ENCODE results near the gene EREG. TPM values are rescaled to one million over a fixed set of nuclear protein-coding genes. Genes with fewer than 3 reads are reported as not detected.

Gene EREG
- total and polyA plus RNA-seq, 2 donors (not counting 1 experiment from before 2014, with no cell fraction given): 0.33 TPM; not detected in 1

- no peaks in the 10 kb centered on the region for H3K27me3 ChIP-seq (replicated peaks in 1 of 4; ENCODE audit: control extremely low read depth in 1 of 4, control insufficient read depth in 3 of 4, insufficient read depth in 4 of 4, low read length in 3 of 4)
- H3K4me2 ChIP-seq (replicated peaks; ENCODE audit: low read depth, low read length, poor library complexity, severe bottlenecking): no peak overlapping the region
- H3K27ac ChIP-seq (ENCODE audit: low read length in 2 of 2): no peak overlapping the region
- WGBS (ENCODE audit: insufficient coverage): 50% methylated on average over 2 of the region's 5 CpGs
- no peaks in the 10 kb centered on the region for H3K4me1 ChIP-seq (ENCODE audit: control insufficient read depth in 2 of 2, insufficient read depth in 2 of 2, low read length in 2 of 2)
- no peak for TF ChIP-seq EZH2 (IDR thresholded peaks at IDR 0.05; ENCODE audit: borderline replicate concordance, insufficient read depth, low read depth, low read length, poor library complexity, severe bottlenecking)
- TF ChIP-seq CTCF (IDR thresholded peaks at IDR 0.05): no peak
- peaks cover 7% of the 10 kb centered on the region for H3K4me1 Mint-ChIP-seq
- no peaks in the 10 kb centered on the region for H4K20me1 ChIP-seq (ENCODE audit: control insufficient read depth, insufficient read depth, low read length, poor library complexity, severe bottlenecking)
- no peak overlapping the region for H3K27ac Mint-ChIP-seq
- no peak overlapping the region for H3K4me3 ChIP-seq (ENCODE audit: control extremely low read depth in 1 of 5, extremely low read depth in 1 of 5, insufficient read depth in 1 of 5, low read depth in 2 of 5, low read length in 4 of 5)
- H3K36me3 ChIP-seq (replicated peaks in 1 of 2; ENCODE audit: control extremely low read depth in 1 of 2, control insufficient read depth in 1 of 2, extremely low read depth in 1 of 2, insufficient read depth in 2 of 2, low read length in 1 of 2): no peaks in the 10 kb centered on the region
- no peak overlapping the region for H3K4me3 Mint-ChIP-seq
- intact Hi-C loops (cut with micrococcal nuclease): no loop called here
- no peaks in the 10 kb centered on the region for H3K9me3 Mint-ChIP-seq (ENCODE audit: insufficient read depth)
- ChIA-PET POLR2A (no interaction called here), CTCF (no interaction called here)
- no peak overlapping the region for H3K9ac ChIP-seq (ENCODE audit: low read length)
- H3K27me3 Mint-ChIP-seq: peaks cover 5% of the 10 kb centered on the region
- no peaks in the 10 kb centered on the region for H3K9me3 ChIP-seq (ENCODE audit: control extremely low read depth in 1 of 3, control insufficient read depth in 2 of 3, insufficient read depth in 1 of 3, low read length in 2 of 3)
- ATAC-seq (ENCODE audit: low read depth) (no peak), DNase-seq (peak; percentile 13)
- no peaks in the 10 kb centered on the region for H3K79me2 ChIP-seq (ENCODE audit: control insufficient read depth, insufficient read depth, low read length)
- no peak overlapping the region for H2AFZ ChIP-seq (ENCODE audit: insufficient read depth, low read depth, low read length, poor library complexity, severe bottlenecking)
These were observed 29.5 kb upstream of the EREG start for GRCh38 chr4:74335341-74336021.

- intact Hi-C loops (cut with micrococcal nuclease): no loop called here
- Histone ChIP-seq H3K4me3 (ENCODE audit: control extremely low read depth in 1 of 5, extremely low read depth in 1 of 5, insufficient read depth in 1 of 5, low read depth in 2 of 5, low read length in 4 of 5) (no peak overlapping the region), H3K4me1 (ENCODE audit: control insufficient read depth in 2 of 2, insufficient read depth in 2 of 2, low read length in 2 of 2) (no peaks in the 10 kb centered on the region), H3K4me2 (replicated peaks; ENCODE audit: low read depth, low read length, poor library complexity, severe bottlenecking) (no peak overlapping the region), H3K27me3 (replicated peaks in 1 of 4; ENCODE audit: control extremely low read depth in 1 of 4, control insufficient read depth in 3 of 4, insufficient read depth in 4 of 4, low read length in 3 of 4) (no peaks in the 10 kb centered on the region), H3K79me2 (ENCODE audit: control insufficient read depth, insufficient read depth, low read length) (no peaks in the 10 kb centered on the region), H3K36me3 (replicated peaks in 1 of 2; ENCODE audit: control extremely low read depth in 1 of 2, control insufficient read depth in 1 of 2, extremely low read depth in 1 of 2, insufficient read depth in 2 of 2, low read length in 1 of 2) (no peaks in the 10 kb centered on the region), H2AFZ (ENCODE audit: insufficient read depth, low read depth, low read length, poor library complexity, severe bottlenecking) (no peak overlapping the region), H4K20me1 (ENCODE audit: control insufficient read depth, insufficient read depth, low read length, poor library complexity, severe bottlenecking) (no peaks in the 10 kb centered on the region), H3K9ac (ENCODE audit: low read length) (no peak overlapping the region), H3K27ac (ENCODE audit: low read length in 2 of 2) (no peak overlapping the region), H3K9me3 (ENCODE audit: control extremely low read depth in 1 of 3, control insufficient read depth in 2 of 3, insufficient read depth in 1 of 3, low read length in 2 of 3) (peaks cover 0 to 8% (median 3%) of the 10 kb centered on the region in 3 donors)
- no peak overlapping the region for H3K4me3 Mint-ChIP-seq
- CTCF ChIA-PET: no interaction called here
- TF ChIP-seq CTCF (IDR thresholded peaks at IDR 0.05): no peak
- TF ChIP-seq EZH2 (IDR thresholded peaks at IDR 0.05; ENCODE audit: borderline replicate concordance, insufficient read depth, low read depth, low read length, poor library complexity, severe bottlenecking): no peak
- no CpG with 5 or more reads among the region's 4 CpGs for WGBS (ENCODE audit: insufficient coverage)
- no peak overlapping the region for H3K27ac Mint-ChIP-seq
- ATAC-seq (ENCODE audit: low read depth) (no peak), DNase-seq (no peak)
- H3K27me3 Mint-ChIP-seq: peaks cover 5% of the 10 kb centered on the region
- peaks cover 7% of the 10 kb centered on the region for H3K4me1 Mint-ChIP-seq
- H3K9me3 Mint-ChIP-seq (ENCODE audit: insufficient read depth): peaks cover 4% of the 10 kb centered on the region
- POLR2A ChIA-PET: no interaction called here
These were observed 26.1 kb upstream of the EREG start for GRCh38 chr4:74338792-74339333.
